Brain microvascular endothelial cell (primary cell): ENCODE data around the gene ADAT3.

ENCODE experiments used
- DNase-seq: peaks from one replicate; pipeline ENCODE4 v3.0.0-alpha.2; 2020
- H3K27ac ChIP-seq: fragments of 250-450 bp; sonication (Bioruptor Pico); 2 replicates; pipeline ENCODE4 v1.5.1; 2020; ENCODE audit warnings: mild to moderate bottlenecking, moderate library complexity
- H3K27me3 ChIP-seq: fragments of 250-450 bp; sonication (Bioruptor Pico); replicated peaks from 2 replicates; pipeline ENCODE4 v1.5.1; 2020; ENCODE audit warnings: mild to moderate bottlenecking
- H3K36me3 ChIP-seq: fragments of 250-450 bp; sonication (Bioruptor Pico); replicated peaks from 2 replicates; pipeline ENCODE4 v1.5.1; 2020; ENCODE audit warnings: mild to moderate bottlenecking
- H3K4me3 ChIP-seq: 2 replicates; pipeline ENCODE4 v1.5.1; 2011; ENCODE audit warnings: low read depth, mild to moderate bottlenecking, control low read depth, low read length, moderate library complexity
- in situ Hi-C: cut with HindIII; loops from 2 replicates; pipeline ENCODE4 v1.10.0; 2017; ENCODE audit warnings: low sequenced_read_pairs, low pct_ligation_motif_present
- TF ChIP-seq, protein P1 (sequence below): IDR thresholded peaks from 2 replicates; pipeline ENCODE4 v1.5.1; 2011; ENCODE audit warnings: low read depth, mild to moderate bottlenecking, moderate library complexity, low read length, control low read depth, inconsistent platforms; ENCODE audit errors: missing control alignments

ADAT3 gene

DNA sequence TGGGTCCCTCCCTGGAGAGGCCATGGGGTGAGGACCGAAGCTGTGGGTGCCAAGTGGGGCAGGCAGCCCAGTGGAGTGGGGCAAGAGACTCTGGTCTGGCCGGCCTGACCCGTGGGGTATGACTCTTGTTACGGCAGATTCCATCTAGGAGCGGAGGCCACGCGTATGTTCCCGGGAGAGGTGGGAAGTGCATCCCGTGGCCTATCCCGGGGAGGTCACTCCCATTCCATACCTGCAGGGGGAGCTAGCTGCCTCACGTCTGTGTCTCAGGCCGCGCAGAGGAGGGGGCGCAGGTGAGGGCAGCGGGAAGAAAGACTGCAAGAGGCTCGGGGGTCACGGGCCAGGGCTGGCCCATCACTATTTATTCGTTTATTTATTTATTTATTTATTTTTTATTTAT is 40.7 kb downstream of the ADAT3 start:
- H3K36me3 ChIP-seq, result no peaks in the 10 kb centered on the region
- H3K27ac ChIP-seq, result no peak overlapping the region
- DNase-seq, result no peak
- TF ChIP-seq, protein P1, sequence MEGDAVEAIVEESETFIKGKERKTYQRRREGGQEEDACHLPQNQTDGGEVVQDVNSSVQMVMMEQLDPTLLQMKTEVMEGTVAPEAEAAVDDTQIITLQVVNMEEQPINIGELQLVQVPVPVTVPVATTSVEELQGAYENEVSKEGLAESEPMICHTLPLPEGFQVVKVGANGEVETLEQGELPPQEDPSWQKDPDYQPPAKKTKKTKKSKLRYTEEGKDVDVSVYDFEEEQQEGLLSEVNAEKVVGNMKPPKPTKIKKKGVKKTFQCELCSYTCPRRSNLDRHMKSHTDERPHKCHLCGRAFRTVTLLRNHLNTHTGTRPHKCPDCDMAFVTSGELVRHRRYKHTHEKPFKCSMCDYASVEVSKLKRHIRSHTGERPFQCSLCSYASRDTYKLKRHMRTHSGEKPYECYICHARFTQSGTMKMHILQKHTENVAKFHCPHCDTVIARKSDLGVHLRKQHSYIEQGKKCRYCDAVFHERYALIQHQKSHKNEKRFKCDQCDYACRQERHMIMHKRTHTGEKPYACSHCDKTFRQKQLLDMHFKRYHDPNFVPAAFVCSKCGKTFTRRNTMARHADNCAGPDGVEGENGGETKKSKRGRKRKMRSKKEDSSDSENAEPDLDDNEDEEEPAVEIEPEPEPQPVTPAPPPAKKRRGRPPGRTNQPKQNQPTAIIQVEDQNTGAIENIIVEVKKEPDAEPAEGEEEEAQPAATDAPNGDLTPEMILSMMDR, result peak; percentile 74
- in situ Hi-C loops, result no loop called here
- H3K4me3 ChIP-seq, result no peak overlapping the region
- H3K27me3 ChIP-seq, result no peaks in the 10 kb centered on the region

DNA sequence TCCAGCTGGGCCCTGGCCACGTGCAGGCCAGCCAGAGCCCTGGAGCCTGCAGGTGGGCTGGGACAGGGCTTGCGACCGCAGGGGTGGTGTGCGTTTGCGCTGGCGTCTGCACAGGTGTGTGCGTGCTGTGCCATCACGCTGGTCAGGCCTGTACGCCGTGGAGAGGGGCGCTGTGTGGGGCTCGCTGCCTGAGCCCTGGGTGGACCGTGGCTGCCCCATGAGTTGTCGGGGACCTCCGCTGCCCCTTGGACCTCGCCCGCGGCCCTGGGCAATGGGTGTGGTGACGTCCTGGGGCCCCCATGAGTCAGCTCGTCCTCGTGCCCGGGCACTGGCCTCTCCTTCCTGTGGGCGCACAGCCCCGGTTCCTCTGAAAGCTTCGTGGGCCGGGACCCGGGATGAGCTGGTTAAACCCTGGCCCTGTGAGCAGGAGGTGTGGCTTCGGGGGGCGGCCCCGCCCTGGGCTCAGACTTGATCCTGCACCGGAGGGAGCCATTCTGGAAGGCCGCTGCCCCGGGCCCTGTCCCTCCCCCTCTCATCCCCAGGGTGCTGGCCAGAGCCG is 42.5 kb downstream of the ADAT3 start:
- Histone ChIP-seq H3K27me3 (no peaks in the 10 kb centered on the region), H3K4me3 (no peak overlapping the region), H3K36me3 (peaks cover 7% of the 10 kb centered on the region), H3K27ac (no peak overlapping the region)
- no peak for DNase-seq
- in situ Hi-C loops, result no loop called here
- TF ChIP-seq, protein P1, result no peak

DNA sequence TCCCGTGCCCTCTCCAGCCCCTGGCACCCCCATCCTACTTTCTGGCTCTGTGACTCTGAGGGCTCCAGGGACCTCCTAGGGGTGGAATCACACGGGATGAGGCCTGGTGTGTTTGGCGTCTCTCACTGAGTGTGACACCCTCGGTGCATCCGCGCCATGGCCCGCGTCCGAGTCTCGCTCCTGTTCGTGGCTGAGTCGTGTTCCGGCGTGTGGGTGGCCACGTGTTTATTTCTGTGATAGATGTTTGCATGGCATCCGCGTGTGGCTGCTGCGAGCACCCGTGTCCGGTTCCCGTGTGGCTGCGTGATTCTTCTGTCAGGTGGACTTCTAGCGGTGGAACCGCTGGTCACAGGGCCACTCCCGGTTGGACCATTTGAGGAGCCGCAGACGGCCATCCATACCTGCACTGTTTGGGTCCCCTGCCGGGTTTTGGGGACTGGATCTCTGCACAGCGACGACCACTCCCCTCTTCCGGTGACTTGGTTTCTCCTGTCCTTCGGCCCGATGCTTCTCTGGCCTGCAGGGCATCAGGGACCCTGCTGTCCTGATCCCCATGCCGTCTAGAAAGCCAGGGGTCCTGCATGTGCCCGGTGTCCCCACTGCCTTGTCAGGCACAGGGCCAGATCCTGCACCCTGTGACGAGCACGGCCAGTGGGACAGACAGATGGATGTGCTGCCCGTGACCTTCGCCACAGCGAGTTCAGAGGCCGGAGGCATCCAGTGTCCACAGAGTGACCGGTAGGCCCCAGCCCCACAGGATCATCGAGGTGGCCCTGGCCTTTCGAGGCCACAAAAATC is 44.3 kb downstream of the ADAT3 start:
- Histone ChIP-seq H3K36me3 (peaks cover 7% of the 10 kb centered on the region), H3K4me3 (no peak overlapping the region), H3K27ac (no peak overlapping the region), H3K27me3 (no peaks in the 10 kb centered on the region)
- DNase-seq, result no peak
- in situ Hi-C loops, result no loop called here
- TF ChIP-seq, protein P1, result no peak

DNA sequence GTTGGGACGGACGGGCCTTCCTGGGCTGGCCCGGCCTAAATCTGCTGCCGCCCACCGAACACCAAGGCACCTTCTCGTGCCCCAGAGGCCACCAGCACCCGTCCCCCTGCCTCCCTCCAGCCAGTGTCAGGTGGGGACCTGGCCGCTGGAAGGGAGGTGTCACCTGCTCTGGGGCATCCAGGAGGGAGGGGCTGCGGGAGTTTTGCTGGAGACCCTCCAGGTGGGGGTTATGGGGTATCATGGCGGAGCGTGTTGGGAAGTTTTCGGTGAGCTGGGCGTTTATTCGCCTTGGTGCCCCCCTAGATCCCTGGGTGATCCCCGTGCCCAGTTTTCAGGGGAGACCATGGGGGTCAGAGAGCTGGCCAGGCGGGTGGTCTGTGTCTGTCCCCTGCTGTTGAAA is 45.4 kb downstream of the ADAT3 start:
- no peak for DNase-seq
- Histone ChIP-seq H3K36me3 (peaks cover 7% of the 10 kb centered on the region), H3K27me3 (no peaks in the 10 kb centered on the region)

DNA sequence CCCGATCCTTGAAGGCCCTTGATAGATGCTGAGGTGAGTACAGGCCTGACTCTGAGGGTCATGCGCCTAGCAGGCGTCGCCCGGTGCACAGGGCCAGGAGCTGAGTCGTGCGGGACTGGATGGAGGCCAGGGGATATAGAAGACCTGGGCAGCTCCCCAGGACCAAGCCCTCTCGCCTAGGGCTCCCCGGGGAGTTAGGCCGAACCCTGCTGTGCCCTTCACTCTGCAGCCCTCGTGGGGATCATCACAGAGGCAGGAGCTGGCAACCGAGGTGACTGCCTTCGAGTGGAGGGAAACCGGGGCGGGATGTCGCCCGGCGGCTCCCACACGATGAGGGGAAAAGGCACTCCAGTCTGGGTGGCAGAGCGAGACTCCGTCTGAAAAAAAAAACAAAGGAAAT is 47.4 kb downstream of the ADAT3 start:
- H3K27ac ChIP-seq, result no peak overlapping the region
- DNase-seq, result no peak
- peaks cover 7% of the 10 kb centered on the region for H3K36me3 ChIP-seq
- H3K27me3 ChIP-seq, result no peaks in the 10 kb centered on the region
- in situ Hi-C loops, result no loop called here
- H3K4me3 ChIP-seq, result no peak overlapping the region
- TF ChIP-seq, protein P1, result no peak

More for the DNA sequence above, 45.4 kb downstream of the ADAT3 start:
- in situ Hi-C loops, result no loop called here
- no peak overlapping the region for H3K4me3 ChIP-seq
- TF ChIP-seq, protein P1, result no peak
- H3K27ac ChIP-seq, result no peak overlapping the region
